Mononuclear cell (primary cell): ENCODE data around the gene DCAF5. TPM values are rescaled to one million over a fixed set of nuclear protein-coding genes. Genes with fewer than 3 reads are reported as not detected.

Experiments
- H3K27me3 ChIP-seq: 2 replicates; pipeline ENCODE4 v1.6.0; 2011; ENCODE audit warnings: low read length, control low read depth; ENCODE audit not compliant: insufficient read depth
- H3K4me1 ChIP-seq: 2 replicates; pipeline ENCODE4 v1.5.1; 2011; ENCODE audit warnings: mild to moderate bottlenecking, low read length, control low read depth; ENCODE audit not compliant: insufficient read depth
- H3K4me3 ChIP-seq: 2 replicates; pipeline ENCODE4 v1.5.1; 2011; ENCODE audit warnings: mild to moderate bottlenecking, low read length, moderate library complexity
- H3K9me3 ChIP-seq: 2 replicates; pipeline ENCODE4 v1.5.1; 2011; ENCODE audit warnings: low read depth, mild to moderate bottlenecking, control low read depth, low read length
- total RNA-seq: library from RNA; depleted of rRNA; stranded (reverse); fragments of >200 nt; gene quantifications from one replicate; pipeline ENCODE4 v1.2.3, GENCODE V29; 2012

Gene DCAF5
- total RNA-seq, 1 donor = 42.2 TPM

- Histone ChIP-seq H3K4me3 (peak overlapping the region; percentile 89), H3K9me3 (no peaks in the 10 kb centered on the region), H3K4me1 (peaks cover 24% of the 10 kb centered on the region), H3K27me3 (peaks cover 3% of the 10 kb centered on the region)
Measured at GRCh38 chr14:69153873-69154270, 953 bp upstream of the DCAF5 start.

GRCh38 chr14:69153152-69153872, 393 bp upstream of the DCAF5 start:
- H3K4me3 ChIP-seq = peak overlapping the region; percentile 89
- H3K27me3 ChIP-seq = peaks cover 3% of the 10 kb centered on the region
- peaks cover 24% of the 10 kb centered on the region for H3K4me1 ChIP-seq
- H3K9me3 ChIP-seq = no peaks in the 10 kb centered on the region

- Histone ChIP-seq H3K4me1 (peaks cover 24% of the 10 kb centered on the region), H3K4me3 (peak overlapping the region; percentile 89), H3K27me3 (peaks cover 3% of the 10 kb centered on the region), H3K9me3 (no peaks in the 10 kb centered on the region)
Measured at GRCh38 chr14:69152181-69152901, 578 bp downstream of the DCAF5 start.

GRCh38 chr14:69151458-69152180, 1.3 kb downstream of the DCAF5 start:
- no peaks in the 10 kb centered on the region for H3K9me3 ChIP-seq
- H3K27me3 ChIP-seq = peaks cover 3% of the 10 kb centered on the region
- H3K4me1 ChIP-seq = peaks cover 24% of the 10 kb centered on the region
- H3K4me3 ChIP-seq = peak overlapping the region; percentile 89

- Histone ChIP-seq H3K27me3 (no peaks in the 10 kb centered on the region), H3K9me3 (no peaks in the 10 kb centered on the region), H3K4me3 (no peak overlapping the region), H3K4me1 (peaks cover 24% of the 10 kb centered on the region)
Measured at GRCh38 chr14:69149461-69150244, 3.3 kb downstream of the DCAF5 start.

GRCh38 chr14:69142101-69142500, 10.8 kb downstream of the DCAF5 start:
- H3K4me1 ChIP-seq = peaks cover 4% of the 10 kb centered on the region
- H3K9me3 ChIP-seq = no peaks in the 10 kb centered on the region
- H3K4me3 ChIP-seq = no peak overlapping the region
- H3K27me3 ChIP-seq = no peaks in the 10 kb centered on the region

- Histone ChIP-seq H3K9me3 (no peaks in the 10 kb centered on the region), H3K27me3 (no peaks in the 10 kb centered on the region), H3K4me1 (peaks cover 4% of the 10 kb centered on the region), H3K4me3 (no peak overlapping the region)
Measured at GRCh38 chr14:69141550-69141949, 11.4 kb downstream of the DCAF5 start.

- no peaks in the 10 kb centered on the region for H3K27me3 ChIP-seq
- H3K9me3 ChIP-seq = no peaks in the 10 kb centered on the region
- H3K4me3 ChIP-seq = no peak overlapping the region
- H3K4me1 ChIP-seq = peaks cover 4% of the 10 kb centered on the region
Measured at GRCh38 chr14:69139743-69140142, 13.2 kb downstream of the DCAF5 start.

GRCh38 chr14:69137843-69138535, 14.9 kb downstream of the DCAF5 start:
- no peaks in the 10 kb centered on the region for H3K27me3 ChIP-seq
- H3K9me3 ChIP-seq = no peaks in the 10 kb centered on the region
- H3K4me3 ChIP-seq = no peak overlapping the region
- peaks cover 14% of the 10 kb centered on the region for H3K4me1 ChIP-seq

GRCh38 chr14:69137416-69137815, 15.5 kb downstream of the DCAF5 start:
- Histone ChIP-seq H3K9me3 (no peaks in the 10 kb centered on the region), H3K4me1 (peaks cover 15% of the 10 kb centered on the region), H3K27me3 (no peaks in the 10 kb centered on the region), H3K4me3 (no peak overlapping the region)

- Histone ChIP-seq H3K27me3 (no peaks in the 10 kb centered on the region), H3K4me1 (peaks cover 15% of the 10 kb centered on the region), H3K4me3 (no peak overlapping the region), H3K9me3 (no peaks in the 10 kb centered on the region)
Measured at GRCh38 chr14:69135133-69135532, 17.8 kb downstream of the DCAF5 start.

- Histone ChIP-seq H3K9me3 (no peaks in the 10 kb centered on the region), H3K4me3 (no peak overlapping the region), H3K4me1 (peaks cover 19% of the 10 kb centered on the region), H3K27me3 (no peaks in the 10 kb centered on the region)
Measured at GRCh38 chr14:69133206-69134125, 19.5 kb downstream of the DCAF5 start.

GRCh38 chr14:69132513-69133181, 20.3 kb downstream of the DCAF5 start:
- peaks cover 19% of the 10 kb centered on the region for H3K4me1 ChIP-seq

More at GRCh38 chr14:69132513-69133181, 20.3 kb downstream of the DCAF5 start:
- Histone ChIP-seq H3K27me3 (no peaks in the 10 kb centered on the region), H3K4me3 (no peak overlapping the region), H3K9me3 (no peaks in the 10 kb centered on the region)
